Mesenteric fat pad (tissue), 1 donor: ENCODE measurements around the gene DOCK3. TPM values are rescaled to one million over a fixed set of nuclear protein-coding genes. Genes with fewer than 3 reads are reported as not detected.
A peak's percentile ranks its signal among the peaks of the same experiment; 100 is the strongest.

Experiments used
- DNase-seq: peaks from one replicate; pipeline ENCODE4 v3.0.0-alpha.2; 2020; ENCODE audit warnings: low spot score
- total RNA-seq: library from RNA; stranded (reverse); fragmentation: NEBNext Ultra II Directional; extraction: Animal tissue kit (Norgen Biotek cat#: 25700); gene quantifications from one replicate; pipeline ENCODE4 v1.2.1, GENCODE V29; 2021
- donor health status: DM: yes; HTN: yes; CAD: no.

Gene DOCK3
- total RNA-seq, 1 donor from 2014 or later, result 0.51 TPM

- DNase-seq, result no peak
Observed at GRCh38 chr3:50649451-50649931, 25.2 kb upstream of the DOCK3 start.

- DNase-seq, result no peak
Observed at GRCh38 chr3:50650018-50650417, 24.7 kb upstream of the DOCK3 start.

GRCh38 chr3:50651445-50651844, 23.3 kb upstream of the DOCK3 start:
- no peak for DNase-seq

- no peak for DNase-seq
Observed at GRCh38 chr3:50651920-50652529, 22.7 kb upstream of the DOCK3 start.

GRCh38 chr3:50652709-50653108, 22.0 kb upstream of the DOCK3 start:
- no peak for DNase-seq

- DNase-seq, result no peak
Observed at GRCh38 chr3:50653937-50654595, 20.7 kb upstream of the DOCK3 start.

GRCh38 chr3:50655009-50655830, 19.5 kb upstream of the DOCK3 start:
- DNase-seq, result no peak

- no peak for DNase-seq
Observed at GRCh38 chr3:50656417-50657195, 18.1 kb upstream of the DOCK3 start.

GRCh38 chr3:50657407-50657806, 17.3 kb upstream of the DOCK3 start:
- DNase-seq, result peak; percentile 28

GRCh38 chr3:50657816-50658215, 16.9 kb upstream of the DOCK3 start:
- peak; percentile 28 for DNase-seq

- peak; percentile 39 for DNase-seq
Observed at GRCh38 chr3:50658416-50658815, 16.3 kb upstream of the DOCK3 start.

- peak; percentile 59 for DNase-seq
Observed at GRCh38 chr3:50658831-50659230, 15.9 kb upstream of the DOCK3 start.

- peak; percentile 57 for DNase-seq
Observed at GRCh38 chr3:50660386-50660785, 14.3 kb upstream of the DOCK3 start.

- DNase-seq, result peak; percentile 22
Observed at GRCh38 chr3:50661321-50661837, 13.3 kb upstream of the DOCK3 start.

- peak; percentile 37 for DNase-seq
Observed at GRCh38 chr3:50662408-50662807, 12.3 kb upstream of the DOCK3 start.

- DNase-seq, result peak; percentile 43
Observed at GRCh38 chr3:50665081-50665840, 9.5 kb upstream of the DOCK3 start.

GRCh38 chr3:50665841-50666115, 8.9 kb upstream of the DOCK3 start:
- DNase-seq, result peak; percentile 47

GRCh38 chr3:50666837-50667236, 7.9 kb upstream of the DOCK3 start:
- no peak for DNase-seq

- no peak for DNase-seq
Observed at GRCh38 chr3:50671331-50671730, 3.4 kb upstream of the DOCK3 start.

- DNase-seq, result peak; percentile 69
Observed at GRCh38 chr3:50672656-50673055, 2.1 kb upstream of the DOCK3 start.

- no peak for DNase-seq
Observed at GRCh38 chr3:50673931-50674330, 796 bp upstream of the DOCK3 start.
